Naive thymus-derived CD4-positive, alpha-beta T cell (primary cell): Measurements from ENCODE around the gene FAM222A. TPM values are rescaled to one million over a fixed set of nuclear protein-coding genes. Genes with fewer than 3 reads are reported as not detected.

ENCODE experiments used
- ATAC-seq: fragments of 150-1000 bp; cut with Tn5 transposase; 2 replicates; pipeline ENCODE4 v1.10.0; 2021; ENCODE audit warnings: mild to moderate bottlenecking, moderate library complexity
- CTCF ChIA-PET: fragments of 350-600 bp; sonication (Branson Sonifier 250); formaldehyde crosslinking; loops from one replicate; lab custom pipeline; 2021; ENCODE audit warnings: antibody characterized with exemption; lab: Charles Lee
- POLR2A ChIA-PET: fragments of 350-600 bp; sonication (Branson Sonifier 250); formaldehyde crosslinking; loops from one replicate; lab custom pipeline; 2021; ENCODE audit warnings: antibody characterized with exemption, inconsistent platforms; lab: Charles Lee
- DNase-seq, 9 donors: peaks; one replicate each; pipeline versions ENCODE4 v3.0.0 to v3.0.0-alpha.2; 2020 to 2022; ENCODE audit warnings: mixed read lengths in 1 of 9
- H3K27ac ChIP-seq: one replicate; pipeline ENCODE4 v1.7.0; 2013; ENCODE audit warnings: mild to moderate bottlenecking, low read depth, low read length, moderate library complexity
- H3K27me3 ChIP-seq, 2 donors: one replicate each; pipeline ENCODE4 v1.7.0; 2013; ENCODE audit warnings: low read length in 2 of 2, mild to moderate bottlenecking in 2 of 2, moderate library complexity in 2 of 2; ENCODE audit not compliant: control insufficient read depth in 2 of 2, insufficient read depth in 2 of 2
- H3K36me3 ChIP-seq, 3 experiments: 1 replicate in 2 of 3; 2 replicates in 1 of 3; pipeline ENCODE4 v1.7.0; 2013; ENCODE audit warnings: low read length in 3 of 3, mild to moderate bottlenecking in 3 of 3, moderate library complexity in 1 of 3; ENCODE audit not compliant: insufficient read depth in 3 of 3, control insufficient read depth in 2 of 3
- H3K4me1 ChIP-seq, 2 donors: one replicate each; pipeline ENCODE4 v1.7.0; 2013; ENCODE audit warnings: low read length in 2 of 2, mild to moderate bottlenecking in 2 of 2, moderate library complexity in 1 of 2; ENCODE audit not compliant: control insufficient read depth in 2 of 2, insufficient read depth in 2 of 2
- H3K4me3 ChIP-seq: 2 replicates; pipeline ENCODE4 v1.7.0; 2013; ENCODE audit warnings: mild to moderate bottlenecking, low read length
- H3K9me3 ChIP-seq, 3 experiments: 1 replicate in 2 of 3; 2 replicates in 1 of 3; pipeline ENCODE4 v1.7.0; 2013; ENCODE audit warnings: low read length in 3 of 3; ENCODE audit not compliant: control insufficient read depth in 2 of 3
- H3K27ac Mint-ChIP-seq, 9 donors: one replicate each; pipeline ENCODE4 v1.8.0; 2020 to 2022; ENCODE audit warnings: mixed read lengths in 9 of 9, mild to moderate bottlenecking in 8 of 9, moderate library complexity in 5 of 9, inconsistent platforms in 2 of 9
- H3K27me3 Mint-ChIP-seq, 5 donors: one replicate each; pipeline ENCODE4 v1.8.0; 2021 to 2022; ENCODE audit warnings: mixed read lengths in 5 of 5, mild to moderate bottlenecking in 1 of 5
- H3K36me3 Mint-ChIP-seq, 5 donors: one replicate each; pipeline ENCODE4 v1.8.0; 2020 to 2022; ENCODE audit warnings: mixed read lengths in 5 of 5, mild to moderate bottlenecking in 3 of 5, inconsistent platforms in 1 of 5
- H3K4me1 Mint-ChIP-seq, 7 donors: one replicate each; pipeline ENCODE4 v1.8.0; 2020 to 2022; ENCODE audit warnings: mixed read lengths in 7 of 7, mild to moderate bottlenecking in 3 of 7, inconsistent platforms in 1 of 7
- H3K4me3 Mint-ChIP-seq, 10 donors: one replicate each; pipeline ENCODE4 v1.8.0; 2020 to 2022; ENCODE audit warnings: mild to moderate bottlenecking in 10 of 10, mixed read lengths in 10 of 10, moderate library complexity in 6 of 10, inconsistent platforms in 2 of 10
- H3K9me3 Mint-ChIP-seq, 11 donors: one replicate each; pipeline ENCODE4 v1.8.0; 2020 to 2022; ENCODE audit warnings: mixed read lengths in 11 of 11, mild to moderate bottlenecking in 4 of 11, inconsistent platforms in 1 of 11, moderate library complexity in 1 of 11
- intact Hi-C, 2 donors: fragments of 100-400 bp; cut with micrococcal nuclease; formaldehyde crosslinking; loops; one replicate each; pipeline ENCODE4 v1.15.1; 2023
- polyA plus RNA-seq, 2 donors: library from polyadenylated mRNA; unstranded; fragments of 300-500 nt; fragmentation: Illumina TruSeq; gene quantifications; one replicate each; pipeline ENCODE4 v1.2.3, GENCODE V29; 2021
- total RNA-seq, 6 experiments: library from RNA in 5 of 6; stranded (reverse) in 5 of 6; gene quantifications; 1 replicate in 5 of 6; 2 replicates in 1 of 6; pipeline ENCODE4 v1.2.3 and lab custom pipeline; 2021 to 2026

FAM222A gene
- total and polyA plus RNA-seq, 7 experiments from 2014 or later = 0.08 to 1.6 (median 0.38) TPM

- CTCF ChIA-PET = no interaction called here
- peaks cover 25 to 29% (median 28%) of the 10 kb centered on the region in 5 donors for H3K27me3 Mint-ChIP-seq
- intact Hi-C loops = no loop called here
- no peaks in the 10 kb centered on the region for H3K9me3 Mint-ChIP-seq
- H3K27ac Mint-ChIP-seq = no peak overlapping the region
- Histone ChIP-seq H3K36me3 (no peaks in the 10 kb centered on the region), H3K9me3 (no peaks in the 10 kb centered on the region), H3K27me3 (no peaks in the 10 kb centered on the region), H3K27ac (no peak overlapping the region), H3K4me3 (no peak overlapping the region), H3K4me1 (no peaks in the 10 kb centered on the region)
- ATAC-seq (no peak), DNase-seq (no peak)
- POLR2A ChIA-PET = no interaction called here
- H3K4me3 Mint-ChIP-seq = no peak overlapping the region
- H3K36me3 Mint-ChIP-seq = peaks cover 0 to 6% (median 0%) of the 10 kb centered on the region in 5 donors
- peaks cover 0 to 1% (median 0%) of the 10 kb centered on the region in 7 donors for H3K4me1 Mint-ChIP-seq
These were observed 17.7 kb downstream of the FAM222A start for GRCh38 chr12:109731231-109731731.

- ATAC-seq (no peak), DNase-seq (no peak)
These were observed 18.2 kb downstream of the FAM222A start for GRCh38 chr12:109731806-109732205.

GRCh38 chr12:109732321-109733305, 19.0 kb downstream of the FAM222A start:
- ChIA-PET CTCF (no interaction called here), POLR2A (no interaction called here)
- H3K27ac Mint-ChIP-seq = peak overlapping the region in 1 of 9 donors; percentile 56
- DNase-seq = no peak
- peaks cover 25 to 35% (median 29%) of the 10 kb centered on the region in 5 donors for H3K27me3 Mint-ChIP-seq
- peaks cover 0 to 1% (median 0%) of the 10 kb centered on the region in 7 donors for H3K4me1 Mint-ChIP-seq
- H3K36me3 ChIP-seq = no peaks in the 10 kb centered on the region
- ATAC-seq = no peak
- no peaks in the 10 kb centered on the region for H3K9me3 ChIP-seq
- no peak overlapping the region for H3K27ac ChIP-seq
- H3K36me3 Mint-ChIP-seq = peaks cover 0 to 6% (median 0%) of the 10 kb centered on the region in 5 donors
- no peaks in the 10 kb centered on the region for H3K27me3 ChIP-seq
- H3K9me3 Mint-ChIP-seq = no peaks in the 10 kb centered on the region
- H3K4me1 ChIP-seq = no peaks in the 10 kb centered on the region
- intact Hi-C loops = no loop called here
- no peak overlapping the region for H3K4me3 Mint-ChIP-seq
- no peak overlapping the region for H3K4me3 ChIP-seq

More at GRCh38 chr12:109731806-109732205, 18.2 kb downstream of the FAM222A start:
- Histone ChIP-seq H3K4me3 (no peak overlapping the region), H3K27me3 (no peaks in the 10 kb centered on the region), H3K4me1 (no peaks in the 10 kb centered on the region), H3K9me3 (no peaks in the 10 kb centered on the region), H3K27ac (no peak overlapping the region), H3K36me3 (no peaks in the 10 kb centered on the region)
- ChIA-PET CTCF (no interaction called here), POLR2A (no interaction called here)
- H3K36me3 Mint-ChIP-seq = peaks cover 0 to 6% (median 0%) of the 10 kb centered on the region in 5 donors
- H3K9me3 Mint-ChIP-seq = no peaks in the 10 kb centered on the region
- peaks cover 0 to 1% (median 0%) of the 10 kb centered on the region in 7 donors for H3K4me1 Mint-ChIP-seq
- peaks cover 25 to 30% (median 29%) of the 10 kb centered on the region in 5 donors for H3K27me3 Mint-ChIP-seq
- no peak overlapping the region for H3K4me3 Mint-ChIP-seq
- intact Hi-C loops = no loop called here
- H3K27ac Mint-ChIP-seq = no peak overlapping the region

- Histone ChIP-seq H3K27ac (no peak overlapping the region), H3K27me3 (no peaks in the 10 kb centered on the region), H3K4me3 (no peak overlapping the region), H3K4me1 (no peaks in the 10 kb centered on the region), H3K36me3 (no peaks in the 10 kb centered on the region), H3K9me3 (no peaks in the 10 kb centered on the region)
- intact Hi-C loops = no loop called here
- ATAC-seq = no peak
- ChIA-PET CTCF (no interaction called here), POLR2A (no interaction called here)
- peaks cover 0 to 1% (median 0%) of the 10 kb centered on the region in 7 donors for H3K4me1 Mint-ChIP-seq
- no peak overlapping the region for H3K4me3 Mint-ChIP-seq
- H3K36me3 Mint-ChIP-seq = peaks cover 0 to 6% (median 0%) of the 10 kb centered on the region in 5 donors
- H3K27me3 Mint-ChIP-seq = peaks cover 25 to 35% (median 29%) of the 10 kb centered on the region in 5 donors
- H3K27ac Mint-ChIP-seq = no peak overlapping the region
- no peaks in the 10 kb centered on the region for H3K9me3 Mint-ChIP-seq
- no peak for DNase-seq
These were observed 20.8 kb downstream of the FAM222A start for GRCh38 chr12:109734219-109735000.

- Histone ChIP-seq H3K27ac (no peak overlapping the region), H3K4me3 (no peak overlapping the region)
- no peak for DNase-seq
These were observed 21.5 kb downstream of the FAM222A start for GRCh38 chr12:109735051-109735521.

GRCh38 chr12:109735825-109736551, 22.4 kb downstream of the FAM222A start:
- Histone ChIP-seq H3K4me1 (no peaks in the 10 kb centered on the region), H3K9me3 (no peaks in the 10 kb centered on the region), H3K4me3 (no peak overlapping the region), H3K36me3 (no peaks in the 10 kb centered on the region), H3K27me3 (no peaks in the 10 kb centered on the region), H3K27ac (no peak overlapping the region)
- peaks cover 25 to 41% (median 34%) of the 10 kb centered on the region in 5 donors for H3K27me3 Mint-ChIP-seq
- ATAC-seq (no peak), DNase-seq (no peak)
- no peaks in the 10 kb centered on the region for H3K9me3 Mint-ChIP-seq
- peaks cover 0 to 1% (median 0%) of the 10 kb centered on the region in 7 donors for H3K4me1 Mint-ChIP-seq
- ChIA-PET POLR2A (no interaction called here), CTCF (interaction anchor here (0.6 kb wide), 1 partner anchor 579 kb away, joined by 3 read pairs; no protein-coding TSS in a partner anchor)
- intact Hi-C loops = no loop called here
- H3K4me3 Mint-ChIP-seq = no peak overlapping the region
- H3K36me3 Mint-ChIP-seq = peaks cover 0 to 6% (median 0%) of the 10 kb centered on the region in 5 donors
- no peak overlapping the region for H3K27ac Mint-ChIP-seq

More at GRCh38 chr12:109735051-109735521, 21.5 kb downstream of the FAM222A start:
- no peak overlapping the region for H3K27ac Mint-ChIP-seq
- Histone ChIP-seq H3K4me1 (no peaks in the 10 kb centered on the region), H3K9me3 (no peaks in the 10 kb centered on the region), H3K36me3 (no peaks in the 10 kb centered on the region), H3K27me3 (no peaks in the 10 kb centered on the region)
- intact Hi-C loops = no loop called here
- CTCF ChIA-PET = no interaction called here
- peaks cover 25 to 35% (median 29%) of the 10 kb centered on the region in 5 donors for H3K27me3 Mint-ChIP-seq
- no peak overlapping the region for H3K4me3 Mint-ChIP-seq
- POLR2A ChIA-PET = no interaction called here
- H3K4me1 Mint-ChIP-seq = peaks cover 0 to 1% (median 0%) of the 10 kb centered on the region in 7 donors
- no peaks in the 10 kb centered on the region for H3K9me3 Mint-ChIP-seq
- ATAC-seq = no peak
- H3K36me3 Mint-ChIP-seq = peaks cover 0 to 6% (median 0%) of the 10 kb centered on the region in 5 donors
